IMR-90 (cell line): Measurements from ENCODE around the gene ZNF561. TPM values are rescaled to one million over a fixed set of nuclear protein-coding genes. Genes with fewer than 3 reads are reported as not detected.

ENCODE experiments used
- ATAC-seq: fragments of 200-7000 bp; cut with Tn5 transposase; 2 replicates; pipeline ENCODE4 v1.9.1; 2020; ENCODE audit warnings: low read depth, mild to moderate bottlenecking, moderate library complexity
- BruUV-seq: library from RNA; stranded (reverse); fragments of 400-500 nt; replicated peaks from 2 replicates; lab custom pipeline; 2021; lab: Mats Ljungman, UMichigan
- CTCF ChIA-PET: fragments of 300-600 bp; formaldehyde crosslinking; extraction: SDS; loops from one replicate; lab custom pipeline; 2021; ENCODE audit warnings: antibody characterized with exemption; lab: Yijun Ruan, JAX
- POLR2A ChIA-PET: fragments of 300-600 bp; sonication (Branson Sonifier 250); formaldehyde crosslinking; loops from one replicate; lab custom pipeline; 2022; ENCODE audit warnings: antibody characterized with exemption; ENCODE audit not compliant: unreplicated experiment; lab: Charles Lee
- DNase-seq: peaks from one replicate; pipeline ENCODE4 v3.0.0; 2013
- H2AFZ ChIP-seq: replicated peaks from 2 replicates; pipeline ENCODE3; 2013; ENCODE audit warnings: low read length, mild to moderate bottlenecking; ENCODE audit not compliant: poor library complexity
- H2AK5ac ChIP-seq: 2 replicates; pipeline ENCODE4 v1.6.1; 2013; ENCODE audit warnings: low read depth, low read length, inconsistent platforms
- H2AK9ac ChIP-seq: replicated peaks from 2 replicates; pipeline ENCODE3; 2013; ENCODE audit warnings: mild to moderate bottlenecking, low read depth, low read length, moderate library complexity; ENCODE audit not compliant: poor library complexity
- H2BK120ac ChIP-seq: 2 replicates; pipeline ENCODE4 v1.6.1; 2013; ENCODE audit warnings: low read depth, low read length, inconsistent platforms
- H2BK15ac ChIP-seq: 3 replicates; pipeline ENCODE4 v1.6.1; 2013; ENCODE audit warnings: low read depth, low read length, inconsistent platforms
- H2BK20ac ChIP-seq: 2 replicates; pipeline ENCODE4 v1.6.1; 2013; ENCODE audit warnings: low read depth, mild to moderate bottlenecking, inconsistent platforms, low read length, moderate library complexity
- H2BK5ac ChIP-seq: 2 replicates; pipeline ENCODE4 v1.6.1; 2013; ENCODE audit warnings: mild to moderate bottlenecking, low read depth, low read length, inconsistent platforms; ENCODE audit not compliant: poor library complexity, severe bottlenecking
- H3K14ac ChIP-seq: replicated peaks from 2 replicates; pipeline ENCODE4 v1.6.1; 2013; ENCODE audit warnings: low read depth, low read length, inconsistent platforms
- H3K18ac ChIP-seq: 2 replicates; pipeline ENCODE4 v1.6.1; 2013; ENCODE audit warnings: low read depth, low read length, control low read depth
- H3K23ac ChIP-seq: 2 replicates; pipeline ENCODE4 v1.6.1; 2013; ENCODE audit warnings: low read depth, low read length, inconsistent platforms
- H3K27ac ChIP-seq: 2 replicates; pipeline ENCODE4 v1.5.1; 2013; ENCODE audit warnings: mild to moderate bottlenecking, control low read depth, low read length; ENCODE audit not compliant: insufficient read depth
- H3K27me3 ChIP-seq: 2 replicates; pipeline ENCODE4 v1.6.1; 2013; ENCODE audit warnings: low read length; ENCODE audit not compliant: control insufficient read depth, insufficient read depth
- H3K36me3 ChIP-seq: 2 replicates; pipeline ENCODE4 v1.6.1; 2013; ENCODE audit warnings: low read length, mixed read lengths; ENCODE audit not compliant: control insufficient read depth, insufficient read depth
- H3K4ac ChIP-seq: 2 replicates; pipeline ENCODE4 v1.6.1; 2013; ENCODE audit warnings: low read depth, low read length, inconsistent platforms
- H3K4me1 ChIP-seq: 2 replicates; pipeline ENCODE4 v1.6.1; 2013; ENCODE audit warnings: low read length, mixed read lengths; ENCODE audit not compliant: control insufficient read depth, insufficient read depth
- H3K4me2 ChIP-seq: 2 replicates; pipeline ENCODE4 v1.6.1; 2013; ENCODE audit warnings: low read depth, mild to moderate bottlenecking, control low read depth, low read length, moderate library complexity
- H3K4me3 ChIP-seq: 2 replicates; pipeline ENCODE4 v1.5.1; 2013; ENCODE audit warnings: low read depth, mild to moderate bottlenecking, control low read depth, low read length, moderate library complexity; ENCODE audit not compliant: insufficient read depth
- H3K56ac ChIP-seq: 2 replicates; pipeline ENCODE4 v1.6.1; 2013; ENCODE audit warnings: low read length, inconsistent platforms; ENCODE audit not compliant: insufficient read depth; ENCODE audit errors: extremely low read depth
- H3K79me1 ChIP-seq, 2 experiments: 2 replicates each; pipeline ENCODE4 v1.6.1; 2013; ENCODE audit warnings: low read length in 2 of 2, inconsistent platforms in 1 of 2, low read depth in 1 of 2
- H3K9ac ChIP-seq: 2 replicates; pipeline ENCODE4 v1.6.1; 2013; ENCODE audit warnings: low read depth, low read length, control low read depth
- H3K9me1 ChIP-seq: 2 replicates; pipeline ENCODE4 v1.6.1; 2013; ENCODE audit warnings: low read length, inconsistent platforms; ENCODE audit not compliant: insufficient read depth
- H3K9me3 ChIP-seq: 2 replicates; pipeline ENCODE4 v1.6.1; 2013; ENCODE audit warnings: low read length; ENCODE audit not compliant: control insufficient read depth, insufficient read depth
- H4K20me1 ChIP-seq: 2 replicates; pipeline ENCODE4 v1.6.1; 2013; ENCODE audit warnings: low read length, inconsistent platforms; ENCODE audit not compliant: insufficient read depth
- H4K5ac ChIP-seq: 2 replicates; pipeline ENCODE4 v1.6.1; 2013; ENCODE audit warnings: mild to moderate bottlenecking, low read depth, low read length, control low read depth
- H4K8ac ChIP-seq, 2 experiments: 2 replicates each; pipeline ENCODE4 v1.6.1; 2013; ENCODE audit warnings: low read depth in 2 of 2, low read length in 2 of 2, control low read depth in 1 of 2, inconsistent platforms in 1 of 2
- H4K91ac ChIP-seq: 2 replicates; pipeline ENCODE4 v1.6.1; 2013; ENCODE audit warnings: low read depth, low read length, inconsistent platforms; ENCODE audit not compliant: insufficient read depth
- BHLHE40 ChIP-seq: fragments of 150-350 bp; IDR thresholded peaks from 2 replicates; pipeline ENCODE4 v1.6.1; 2016; ENCODE audit warnings: mild to moderate bottlenecking, low read depth, low read length
- CHD1 ChIP-seq: IDR thresholded peaks from 2 replicates; pipeline ENCODE4 v1.6.1; 2012; ENCODE audit warnings: low read depth, low read length, improper control_type of control experiment
- ELK1 ChIP-seq: fragments of 150-350 bp; IDR thresholded peaks from 2 replicates; pipeline ENCODE4 v1.6.1; 2016; ENCODE audit warnings: low read depth, mild to moderate bottlenecking, low read length, moderate library complexity, borderline replicate concordance
- FOS ChIP-seq: fragments of 150-350 bp; IDR thresholded peaks from 2 replicates; pipeline ENCODE4 v1.6.1; 2016; ENCODE audit warnings: low read depth, low read length
- MAZ ChIP-seq: IDR thresholded peaks from 2 replicates; pipeline ENCODE4 v1.6.1; 2012; ENCODE audit warnings: low read depth, mild to moderate bottlenecking, low read length, improper control_type of control experiment, moderate library complexity, borderline replicate concordance
- MXI1 ChIP-seq: IDR thresholded peaks from 2 replicates; pipeline ENCODE4 v1.6.1; 2012; ENCODE audit warnings: low read depth, mild to moderate bottlenecking, low read length, moderate library complexity, borderline replicate concordance
- NFE2L2 ChIP-seq: fragments of 150-350 bp; IDR thresholded peaks from 2 replicates; pipeline ENCODE4 v1.6.1; 2016; ENCODE audit warnings: low read depth, mild to moderate bottlenecking, low read length
- POLR2A ChIP-seq: IDR thresholded peaks from 2 replicates; pipeline ENCODE4 v1.6.1; 2012; ENCODE audit warnings: mild to moderate bottlenecking, low read depth, low read length
- RAD21 ChIP-seq: IDR thresholded peaks from 2 replicates; pipeline ENCODE4 v1.6.1; 2012; ENCODE audit warnings: low read length, improper control_type of control experiment
- RFX5 ChIP-seq: IDR thresholded peaks from 2 replicates; pipeline ENCODE4 v1.8.0; 2012; ENCODE audit warnings: low read depth, mild to moderate bottlenecking, low read length, moderate library complexity
- SMC3 ChIP-seq: fragments of 150-350 bp; IDR thresholded peaks from 2 replicates; pipeline ENCODE4 v1.6.1; 2016; ENCODE audit warnings: low read depth, mild to moderate bottlenecking, antibody characterized with exemption, low read length, moderate library complexity
- WGBS, 2 experiments: methylation state at CpG; one replicate each; pipeline versions ENCODE4 v1.1.5 to v1.1.7; 2013; ENCODE audit warnings: missing lambda C conversion rate in 2 of 2; ENCODE audit not compliant: insufficient read length in 1 of 2; ENCODE audit errors: extremely low coverage in 2 of 2; 5-methylcytosine and 5-hydroxymethylcytosine counted together
- dilution Hi-C: fragments of 300-500 bp; cut with HindIII; formaldehyde crosslinking; loops from one replicate; pipeline ENCODE4 v1.14.3; 2018; ENCODE audit warnings: low sequenced_read_pairs; ENCODE audit not compliant: unreplicated experiment
- in situ Hi-C: fragments of 300-500 bp; cut with MboI; formaldehyde crosslinking; loops from 3 replicates; pipeline ENCODE4 v1.14.3; 2019; ENCODE audit warnings: low sequenced_read_pairs, inconsistent platforms, mixed read lengths
- intact Hi-C: fragments of 100-400 bp; cut with micrococcal nuclease; formaldehyde crosslinking; loops from 2 replicates; pipeline ENCODE4 v1.10.0; 2022
- polyA plus RNA-seq, 3 experiments: library from polyadenylated mRNA; depleted of rRNA; stranded (reverse); fragments of >200 nt; gene quantifications; 2 replicates each; pipeline ENCODE4 v1.2.3, GENCODE V29; 2012; ENCODE audit warnings: low replicate concordance in 1 of 3
- total RNA-seq: library from RNA; depleted of rRNA; stranded (reverse); fragments of >200 nt; gene quantifications from 2 replicates; pipeline ENCODE4 v1.2.3, GENCODE V29; 2012

Gene ZNF561
- total and polyA plus RNA-seq, 2 of the 4 experiments (the other 2 are of a cell fraction): 22.5 to 38.9 TPM

- ChIA-PET CTCF (no interaction called here), POLR2A (no interaction called here)
- Histone ChIP-seq H3K4me3 (peak overlapping the region; percentile 68), H2BK15ac (peak overlapping the region; percentile 74; the same call in 2 of the 3 replicates), H3K9ac (peak overlapping the region; percentile 98), H3K9me3 (no peaks in the 10 kb centered on the region), H3K18ac (peak overlapping the region; percentile 48), H2AFZ (peak overlapping the region; percentile 99), H3K4me1 (peaks cover 4% of the 10 kb centered on the region; the same call in 1 of the 2 replicates), H4K20me1 (no peaks in the 10 kb centered on the region; the same call in 1 of the 2 replicates), H2BK20ac (no peak overlapping the region), H3K79me1 (peaks cover 34 to 41% of the 10 kb centered on the region in 2 experiments), H4K5ac (peak overlapping the region; percentile 54), H3K14ac (peak overlapping the region; percentile 97), H3K27ac (peak overlapping the region; percentile 99), H3K4me2 (peak overlapping the region; percentile 69), H3K4ac (peak overlapping the region; percentile 96), H2BK5ac (peak overlapping the region; percentile 95), H3K23ac (peak overlapping the region; percentile 61), H3K27me3 (no peaks in the 10 kb centered on the region), H4K8ac (peak overlapping the region; percentile 90 to 98), H2AK9ac (peak overlapping the region; percentile 98), H3K56ac (peak overlapping the region; percentile 97), H2AK5ac (peak overlapping the region; percentile 79), H3K36me3 (peaks cover 27% of the 10 kb centered on the region), H2BK120ac (peak overlapping the region; percentile 50; the same call in 1 of the 2 replicates), H4K91ac (peak overlapping the region; percentile 85), H3K9me1 (no peaks in the 10 kb centered on the region)
- dilution Hi-C loops: loop anchor here (10.0 kb wide), 1 partner anchor 174 kb away; no protein-coding TSS in a partner anchor
- TF ChIP-seq MAZ: no peak
- TF ChIP-seq NFE2L2: no peak
- no peak for TF ChIP-seq ELK1
- TF ChIP-seq POLR2A: no peak
- TF ChIP-seq RAD21: no peak; the same call in 1 of the 2 replicates
- no peak for TF ChIP-seq RFX5
- TF ChIP-seq SMC3: no peak
- TF ChIP-seq BHLHE40: no peak
- TF ChIP-seq MXI1: no peak
- no peak for TF ChIP-seq FOS
- TF ChIP-seq CHD1: no peak
- in situ Hi-C loops: no loop called here
- intact Hi-C loops: loop anchor here (1.0 to 10.0 kb wide), 4 partner anchors 148 to 414 kb away; partner anchors contain the start of gene ZNF846
- WGBS, 2 experiments: 4% methylated on average over 5 of the region's 16 CpGs; no CpG with 5 or more reads in 1 of the 2 experiments
- no TSS peak for BruUV-seq
- no peak for DNase-seq
- ATAC-seq: no peak
These were observed 233 bp downstream of the ZNF561 start for GRCh38 chr19:9620842-9621155.
